HG03196 (cell line): ENCODE measurements around the gene GRIK2.

Experiments used
- ATAC-seq: cut with Tn5 transposase; IDR thresholded peaks from one replicate; pipeline ENCODE4 v1.9.1; 2021; ENCODE audit not compliant: unreplicated experiment

GRIK2 gene

GRCh38 chr6:101777646-101778045, 384.1 kb downstream of the GRIK2 start:
- no peak for ATAC-seq

- ATAC-seq, result no peak
Measured at GRCh38 chr6:101779051-101779844, 385.7 kb downstream of the GRIK2 start.

DNA sequence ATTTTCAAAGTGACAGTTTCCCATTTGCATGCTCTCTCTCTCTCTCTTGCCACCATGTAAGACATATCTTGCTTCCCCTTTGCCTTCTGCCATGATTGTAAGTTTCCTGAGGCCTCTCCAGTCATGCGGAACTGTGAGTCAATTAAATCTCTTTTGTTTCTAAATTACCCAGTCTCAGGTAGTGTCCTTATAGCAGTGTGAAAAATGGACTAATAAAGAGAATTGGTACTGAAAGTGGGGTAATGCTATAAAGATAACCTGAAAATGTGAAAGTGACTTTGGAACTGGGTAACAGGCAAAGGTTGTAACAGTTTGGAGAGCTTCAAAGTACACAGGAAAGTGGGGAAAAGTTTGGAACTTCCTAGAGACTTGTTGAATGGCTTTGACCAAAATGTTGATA, 389.8 kb downstream of the GRIK2 start:
- no peak for ATAC-seq

DNA sequence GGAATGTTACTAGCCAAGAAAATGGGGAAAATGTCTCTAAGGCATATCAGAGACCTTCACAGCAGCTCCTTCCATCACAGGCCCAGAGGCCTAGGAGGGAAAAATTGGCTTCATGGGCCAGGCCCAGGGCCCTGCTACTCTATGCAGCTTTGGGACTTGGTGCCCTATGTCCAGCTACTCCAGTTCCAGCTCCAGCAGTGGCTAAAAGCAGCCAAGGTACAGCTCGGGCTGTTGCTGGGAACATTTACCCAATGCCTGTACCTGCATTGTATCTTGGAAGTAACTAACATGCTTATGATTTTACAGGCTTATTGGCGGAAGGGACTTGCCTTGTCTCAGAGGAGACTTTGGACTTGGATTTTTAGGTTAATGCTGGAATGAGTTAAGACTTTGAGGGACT, 390.6 kb downstream of the GRIK2 start:
- ATAC-seq, result no peak

DNA sequence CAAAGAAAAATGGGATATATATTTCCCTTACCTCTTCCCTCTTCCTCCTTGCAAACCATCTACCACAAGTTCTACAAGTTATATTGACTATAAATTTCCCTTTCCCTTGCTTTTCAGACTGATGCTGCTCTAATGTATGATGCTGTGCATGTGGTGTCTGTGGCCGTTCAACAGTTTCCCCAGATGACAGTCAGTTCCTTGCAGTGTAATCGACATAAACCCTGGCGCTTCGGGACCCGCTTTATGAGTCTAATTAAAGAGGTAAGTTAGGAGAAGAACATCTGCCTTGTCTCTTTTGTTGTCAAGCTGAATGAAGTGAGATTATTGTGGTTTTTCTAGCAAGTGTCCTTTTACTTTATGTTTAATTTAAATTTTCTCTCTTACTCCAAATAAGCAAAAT, 406.0 kb downstream of the GRIK2 start:
- no peak for ATAC-seq

DNA sequence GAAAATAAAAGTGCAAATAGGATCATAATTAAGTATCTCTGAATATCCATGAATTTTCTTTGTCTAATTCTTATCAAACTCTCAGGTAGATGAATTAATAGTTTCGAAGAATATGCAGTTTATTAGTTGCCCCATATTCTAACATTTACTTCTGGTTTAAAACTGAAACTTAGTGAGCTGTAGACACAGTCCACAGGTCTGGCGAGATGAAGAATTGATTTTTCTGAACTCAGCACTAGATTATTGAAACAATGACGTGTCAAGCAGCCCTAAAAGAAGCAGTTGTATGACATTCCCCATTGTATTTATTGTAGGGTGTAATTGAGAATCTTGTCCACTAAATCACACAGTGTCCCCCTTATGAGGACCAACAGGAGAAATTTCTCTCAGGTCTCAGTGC, 407.1 kb downstream of the GRIK2 start:
- no peak for ATAC-seq

DNA sequence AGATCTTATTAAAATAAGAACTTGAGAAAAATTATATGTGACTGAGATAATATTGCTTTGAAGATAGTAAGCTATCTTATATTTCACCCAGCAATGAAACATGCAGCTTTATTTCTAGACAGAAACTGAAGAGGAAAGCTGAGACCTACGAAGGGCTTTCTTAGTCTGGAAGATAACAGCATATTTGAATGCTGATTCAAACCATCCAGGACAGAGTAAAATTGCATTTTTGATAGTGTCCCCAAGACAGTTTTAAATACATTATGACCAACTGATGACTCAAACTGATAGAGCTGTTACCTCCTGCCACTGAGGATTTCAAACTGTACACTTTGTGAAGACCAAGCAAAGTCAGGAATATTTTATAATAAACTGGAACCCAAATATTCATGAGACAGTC, 409.6 kb downstream of the GRIK2 start:
- no peak for ATAC-seq

DNA sequence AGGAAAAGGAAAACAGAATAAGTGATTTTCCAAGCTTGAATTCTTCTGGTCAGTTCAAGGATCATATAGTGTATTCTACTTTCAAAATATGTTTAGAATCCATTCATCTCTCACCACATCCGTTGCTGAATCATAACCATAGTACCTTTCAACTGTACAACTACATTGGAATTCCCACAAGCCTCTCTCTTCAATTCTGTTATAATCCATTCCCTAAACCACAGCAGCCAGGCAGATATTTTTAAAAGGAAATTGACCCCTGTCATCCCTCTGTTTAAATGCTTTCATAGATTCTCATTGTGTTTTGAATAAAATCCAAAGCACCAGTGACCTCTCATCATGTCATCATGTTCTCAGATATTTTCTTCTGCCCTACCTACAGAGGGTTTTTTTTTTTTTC, 412.7 kb downstream of the GRIK2 start:
- ATAC-seq, result no peak

- no peak for ATAC-seq
Measured at GRCh38 chr6:101811108-101811507, 417.6 kb downstream of the GRIK2 start.

- no peak for ATAC-seq
Measured at GRCh38 chr6:101816716-101817115, 423.2 kb downstream of the GRIK2 start.

DNA sequence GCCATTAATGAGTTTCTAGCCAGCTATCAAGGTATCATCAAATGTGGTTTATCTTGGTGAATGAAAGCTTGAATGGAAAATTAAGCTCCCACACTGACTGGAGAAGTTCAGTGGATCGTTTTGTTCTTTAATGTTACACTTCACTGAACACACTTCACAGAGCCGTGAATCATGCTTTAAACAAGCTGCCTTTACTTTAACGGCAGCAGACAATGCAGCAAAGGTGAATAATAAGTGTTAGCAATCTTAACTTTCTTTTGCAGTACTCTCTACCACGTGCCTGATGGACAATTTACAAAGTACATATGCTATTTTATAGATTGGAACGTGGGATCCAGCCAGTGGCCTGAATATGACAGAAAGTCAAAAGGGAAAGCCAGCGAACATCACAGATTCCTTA, 424.5 kb downstream of the GRIK2 start:
- no peak for ATAC-seq

GRCh38 chr6:101824551-101825345, 431.2 kb downstream of the GRIK2 start:
- ATAC-seq, result no peak

GRCh38 chr6:101826269-101826668, 432.8 kb downstream of the GRIK2 start:
- no peak for ATAC-seq

- no peak for ATAC-seq
Measured at GRCh38 chr6:101826678-101827077, 433.2 kb downstream of the GRIK2 start.

DNA sequence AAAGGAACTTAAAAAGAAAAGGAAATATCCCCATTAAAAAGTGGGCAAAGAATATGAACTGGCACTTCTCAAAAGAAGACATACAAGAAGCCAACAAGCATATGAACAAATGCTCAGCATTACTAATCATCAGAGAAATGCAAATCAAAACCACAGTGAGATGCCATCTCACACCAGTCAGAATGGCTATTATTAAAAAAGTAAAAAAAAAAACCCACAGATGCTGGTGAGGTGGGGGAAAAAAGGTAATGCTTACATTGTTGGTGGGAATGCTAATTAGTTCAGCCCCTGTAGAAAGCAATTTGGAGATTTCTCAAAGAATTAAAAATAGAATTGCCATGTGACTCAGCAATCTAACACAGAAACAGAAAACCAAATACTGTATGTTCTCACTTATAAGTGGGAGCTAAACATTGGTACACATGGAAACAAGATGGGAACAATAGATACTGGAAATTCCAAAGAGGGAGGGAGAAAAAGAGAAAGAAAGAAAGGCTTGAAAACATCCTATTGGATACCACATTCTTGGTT, 437.1 kb downstream of the GRIK2 start:
- no peak for ATAC-seq

- ATAC-seq, result no peak
Measured at GRCh38 chr6:101832371-101832770, 438.9 kb downstream of the GRIK2 start.

- no peak for ATAC-seq
Measured at GRCh38 chr6:101840100-101840499, 446.6 kb downstream of the GRIK2 start.

- ATAC-seq, result peak; percentile 85
Measured at GRCh38 chr6:101845172-101845571, 451.7 kb downstream of the GRIK2 start.

- peak; percentile 98 for ATAC-seq
Measured at GRCh38 chr6:101845621-101846020, 452.1 kb downstream of the GRIK2 start.

- no peak for ATAC-seq
Measured at GRCh38 chr6:101847690-101848089, 454.2 kb downstream of the GRIK2 start.

- ATAC-seq, result no peak
Measured at GRCh38 chr6:101851911-101852310, 458.4 kb downstream of the GRIK2 start.
